ENCODE measurements around the gene ECM1.

- no peak for TF ChIP-seq CTCF (conservative IDR thresholded peaks at IDR 0.05; ENCODE audit: low read length)
- TF ChIP-seq EZH2phosphoT487 (IDR thresholded peaks at IDR 0.05; ENCODE audit: borderline replicate concordance): no peak
Measured at GRCh38 chr1:150545486-150546032, 37.6 kb downstream of the ECM1 start.
